GM19463 (cell line): Measurements from ENCODE around the gene SLC13A3.

Experiments used
- ATAC-seq: cut with Tn5 transposase; IDR thresholded peaks from one replicate; pipeline ENCODE4 v1.9.1; 2021; ENCODE audit warnings: mild to moderate bottlenecking, moderate library complexity; ENCODE audit not compliant: unreplicated experiment

SLC13A3 gene

GRCh38 chr20:46583411-46584214 lies 67.6 kb downstream of the SLC13A3 start:
- no peak for ATAC-seq

GRCh38 chr20:46582648-46583047 lies 68.6 kb downstream of the SLC13A3 start:
- ATAC-seq: no peak

GRCh38 chr20:46581391-46581790 lies 69.9 kb downstream of the SLC13A3 start:
- ATAC-seq: no peak

GRCh38 chr20:46580613-46581205 lies 70.5 kb downstream of the SLC13A3 start:
- no peak for ATAC-seq

GRCh38 chr20:46578745-46579144 lies 72.5 kb downstream of the SLC13A3 start:
- ATAC-seq: no peak

- no peak for ATAC-seq
Observed at GRCh38 chr20:46576774-46577395, 74.4 kb downstream of the SLC13A3 start.

GRCh38 chr20:46575937-46576461 lies 75.3 kb downstream of the SLC13A3 start:
- ATAC-seq: no peak

- ATAC-seq: no peak
Observed at GRCh38 chr20:46575394-46575793, 75.9 kb downstream of the SLC13A3 start.

- no peak for ATAC-seq
Observed at GRCh38 chr20:46573788-46574584, 77.3 kb downstream of the SLC13A3 start.

- ATAC-seq: no peak
Observed at GRCh38 chr20:46573234-46573633, 78.0 kb downstream of the SLC13A3 start.

GRCh38 chr20:46572790-46573189 lies 78.5 kb downstream of the SLC13A3 start:
- no peak for ATAC-seq

GRCh38 chr20:46572153-46572552 lies 79.1 kb downstream of the SLC13A3 start:
- no peak for ATAC-seq

GRCh38 chr20:46571418-46571817 lies 79.8 kb downstream of the SLC13A3 start:
- ATAC-seq: no peak

GRCh38 chr20:46570956-46571355 lies 80.3 kb downstream of the SLC13A3 start:
- ATAC-seq: no peak

- no peak for ATAC-seq
Observed at GRCh38 chr20:46569961-46570360, 81.3 kb downstream of the SLC13A3 start.

- no peak for ATAC-seq
Observed at GRCh38 chr20:46568570-46569129, 82.6 kb downstream of the SLC13A3 start.

GRCh38 chr20:46566125-46566524 lies 85.1 kb downstream of the SLC13A3 start:
- no peak for ATAC-seq

GRCh38 chr20:46564241-46564957 lies 86.9 kb downstream of the SLC13A3 start:
- no peak for ATAC-seq

- ATAC-seq: no peak
Observed at GRCh38 chr20:46563860-46564221, 87.4 kb downstream of the SLC13A3 start.
